Superior temporal gyrus (tissue), 1 donor: ENCODE measurements around the gene ERC2.

ENCODE experiments used
- DNase-seq: peaks from one replicate; pipeline ENCODE4 v3.0.0-alpha.2; 2016; ENCODE audit errors: extremely low spot score

Gene ERC2

DNA sequence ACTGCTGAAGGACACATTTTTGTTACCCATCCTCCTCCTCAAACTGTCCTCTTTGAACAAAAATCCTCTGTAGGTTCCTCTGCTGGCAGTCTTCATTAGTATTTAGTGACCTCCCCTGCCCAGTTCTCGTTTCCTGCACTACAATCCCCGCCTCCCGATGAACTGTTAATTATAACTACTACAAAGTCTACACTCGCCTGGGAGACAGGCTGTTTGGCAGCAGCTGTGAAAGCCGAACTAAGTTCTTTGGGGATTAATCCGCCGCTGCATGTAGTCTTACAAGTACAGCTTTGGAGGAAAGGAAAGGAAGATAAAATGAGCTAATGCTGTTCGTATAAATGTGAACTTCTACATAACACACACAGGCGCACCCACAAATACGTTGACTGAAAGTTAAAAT is 821.2 kb downstream of the ERC2 start:
- no peak for DNase-seq

DNA sequence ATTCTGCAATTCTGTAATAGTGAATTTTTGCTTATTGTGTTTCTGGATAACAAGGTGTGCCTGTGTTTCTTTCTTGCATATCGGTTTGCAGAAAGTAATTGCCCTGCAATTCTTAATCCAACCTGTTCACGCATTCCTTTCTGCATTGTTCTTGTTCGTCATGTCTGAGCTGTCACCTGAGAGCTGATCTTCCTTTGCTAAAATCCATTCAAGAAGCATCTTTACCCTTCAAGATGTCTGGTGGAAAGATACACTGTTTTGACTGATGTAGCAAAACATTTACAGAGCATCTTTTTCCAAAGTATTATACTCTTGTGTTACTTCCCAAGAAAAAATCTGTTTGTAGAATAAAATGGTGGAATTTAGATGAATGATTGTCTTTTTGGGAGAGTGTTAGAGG is 822.1 kb downstream of the ERC2 start:
- DNase-seq: no peak

DNA sequence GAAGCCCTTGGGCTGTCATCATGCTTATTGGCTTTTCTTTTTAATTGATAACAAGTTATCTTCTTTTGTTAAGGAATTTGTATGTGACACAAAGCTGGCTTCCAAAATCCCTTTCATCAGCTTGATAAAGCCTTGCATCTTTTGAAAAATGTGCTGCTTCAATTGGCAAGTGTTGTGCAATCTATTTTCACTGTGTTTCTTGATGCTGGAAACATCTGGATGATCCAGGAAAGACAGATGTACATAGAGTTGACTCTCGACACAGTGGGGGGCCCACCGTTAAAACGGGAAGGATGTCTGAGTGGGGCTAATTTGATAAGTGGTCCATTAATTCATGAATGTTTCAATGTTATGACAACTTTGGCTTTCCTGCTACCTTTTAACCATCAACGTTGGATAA is 822.8 kb downstream of the ERC2 start:
- DNase-seq: no peak

DNA sequence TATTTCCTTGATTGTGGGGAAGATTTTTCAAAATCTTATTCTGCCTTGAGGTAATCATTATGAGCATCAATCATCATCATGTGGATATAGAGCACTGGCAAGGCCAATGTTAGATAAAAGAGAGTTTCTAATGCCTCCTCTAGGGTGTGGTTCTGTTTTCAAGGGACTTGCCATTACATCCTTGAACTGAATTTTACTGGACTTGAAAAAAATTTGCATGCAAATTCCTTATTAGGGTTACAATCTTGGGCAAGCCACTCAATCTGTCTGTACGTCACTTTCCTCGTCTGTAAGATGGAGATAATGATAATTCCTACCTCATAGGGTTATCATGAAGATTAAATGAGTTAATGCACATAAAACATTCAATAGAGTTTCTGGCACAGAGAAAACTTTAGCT is 825.0 kb downstream of the ERC2 start:
- DNase-seq: no peak

DNA sequence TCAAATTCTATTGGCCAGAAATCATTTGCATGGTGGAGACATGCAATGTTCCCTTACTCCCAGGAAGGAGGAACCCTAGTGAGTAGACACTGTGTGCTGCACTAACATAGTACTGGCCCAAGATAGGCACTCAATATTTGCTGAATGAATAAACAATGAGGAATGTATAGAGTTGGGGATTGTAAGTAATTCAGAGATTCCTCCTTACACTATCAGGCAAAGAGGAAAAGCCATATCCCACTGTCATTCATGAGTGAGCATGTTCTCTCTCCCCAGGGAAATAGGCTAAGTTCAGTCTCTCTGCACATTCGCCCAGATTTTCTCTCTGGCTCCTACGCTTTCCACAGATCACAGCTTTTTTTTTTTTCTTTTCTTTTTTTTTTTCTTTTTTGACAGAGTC is 826.3 kb downstream of the ERC2 start:
- no peak for DNase-seq

DNA sequence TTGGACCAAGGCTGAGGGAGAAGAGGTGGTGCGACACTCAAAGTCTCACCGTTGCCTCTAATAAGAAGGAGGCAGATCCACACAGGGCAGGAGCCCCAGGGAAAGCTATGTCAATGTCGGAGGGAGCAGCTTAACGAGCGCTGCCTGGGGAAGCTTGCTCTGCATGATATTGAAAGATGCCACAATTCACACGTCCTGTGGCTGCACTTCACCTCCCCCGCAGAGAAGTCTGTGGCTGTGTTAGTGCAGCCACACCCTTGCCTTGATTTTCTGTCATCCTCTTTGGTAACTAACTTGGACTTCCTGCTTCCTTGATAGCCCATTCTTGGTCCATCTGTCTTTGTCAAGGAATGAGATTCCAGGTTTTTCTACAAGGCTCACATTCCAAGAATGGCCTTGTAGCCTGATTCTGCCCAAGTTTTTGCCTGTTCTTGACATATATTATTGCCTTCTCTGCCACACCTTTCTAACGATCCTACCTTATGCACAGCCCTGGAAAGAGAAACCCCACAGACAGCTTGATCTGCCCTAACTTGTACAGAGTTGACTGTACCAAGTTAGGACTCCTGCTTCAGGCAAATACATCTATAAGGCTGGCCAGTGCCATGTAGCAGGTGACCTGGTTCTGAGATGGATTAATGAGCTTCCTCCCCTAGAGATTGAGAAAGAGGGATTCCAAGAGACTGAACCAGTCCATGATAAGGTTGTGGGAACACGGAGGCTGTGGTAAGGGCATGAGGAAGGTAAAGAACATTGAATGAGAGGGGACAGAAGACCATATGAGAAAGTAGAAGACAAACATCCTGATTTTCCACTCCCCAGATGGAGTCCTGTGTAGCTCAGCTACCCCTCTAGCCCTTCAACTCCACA is 828.1 kb downstream of the ERC2 start:
- no peak for DNase-seq

DNA sequence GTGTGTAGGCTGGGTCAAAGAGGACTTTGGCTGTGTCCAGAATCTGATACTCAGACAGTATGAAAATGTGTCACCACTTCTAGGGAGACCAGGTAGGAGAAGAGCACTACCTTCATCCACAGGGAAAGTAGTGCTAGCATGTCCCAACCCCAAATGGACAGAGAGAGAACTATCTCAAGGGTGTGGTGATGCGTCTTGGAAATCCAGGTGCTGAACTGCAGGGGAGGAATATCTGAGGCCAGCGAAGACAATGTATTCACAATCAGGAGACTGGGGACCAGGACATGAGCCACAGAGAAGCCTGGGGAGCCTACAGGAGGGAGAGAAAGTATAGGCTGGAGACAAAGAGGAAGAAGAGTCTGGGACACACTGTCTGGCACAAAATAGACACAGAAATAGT is 829.1 kb downstream of the ERC2 start:
- DNase-seq: no peak

DNA sequence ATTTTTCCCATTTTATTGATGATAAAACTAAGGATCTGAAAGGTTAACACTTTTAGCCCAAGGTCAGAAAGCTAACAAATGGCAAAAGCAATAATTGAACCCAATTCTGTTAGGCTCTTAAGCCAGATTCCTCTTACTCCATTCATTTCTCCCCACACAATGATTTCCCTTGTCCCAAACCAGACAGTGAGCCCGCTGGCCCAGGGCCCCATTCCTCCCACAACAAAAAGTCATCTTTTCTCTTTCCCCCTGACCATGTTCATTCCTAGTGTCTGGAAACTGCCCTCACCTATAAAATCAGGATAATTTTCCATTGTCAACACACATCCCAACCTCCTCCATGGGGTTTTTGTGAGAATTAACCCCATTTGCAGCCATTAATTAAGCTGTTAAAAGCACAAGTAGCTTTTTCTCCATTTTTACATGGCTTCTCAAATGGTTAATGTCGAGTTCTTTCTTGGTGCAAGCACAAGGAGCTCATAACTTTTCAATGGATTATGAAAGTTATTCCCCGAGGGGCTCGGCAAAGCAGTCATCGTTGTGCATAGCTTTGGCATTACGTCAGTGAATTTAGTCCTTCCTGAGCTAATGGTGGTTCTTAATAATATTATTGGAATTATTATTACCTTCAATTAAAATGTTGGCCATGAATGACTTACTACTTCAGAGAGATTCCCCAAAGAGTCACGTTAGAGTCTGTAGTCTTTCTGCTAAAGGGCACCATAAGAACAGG is 830.2 kb downstream of the ERC2 start:
- no peak for DNase-seq

DNA sequence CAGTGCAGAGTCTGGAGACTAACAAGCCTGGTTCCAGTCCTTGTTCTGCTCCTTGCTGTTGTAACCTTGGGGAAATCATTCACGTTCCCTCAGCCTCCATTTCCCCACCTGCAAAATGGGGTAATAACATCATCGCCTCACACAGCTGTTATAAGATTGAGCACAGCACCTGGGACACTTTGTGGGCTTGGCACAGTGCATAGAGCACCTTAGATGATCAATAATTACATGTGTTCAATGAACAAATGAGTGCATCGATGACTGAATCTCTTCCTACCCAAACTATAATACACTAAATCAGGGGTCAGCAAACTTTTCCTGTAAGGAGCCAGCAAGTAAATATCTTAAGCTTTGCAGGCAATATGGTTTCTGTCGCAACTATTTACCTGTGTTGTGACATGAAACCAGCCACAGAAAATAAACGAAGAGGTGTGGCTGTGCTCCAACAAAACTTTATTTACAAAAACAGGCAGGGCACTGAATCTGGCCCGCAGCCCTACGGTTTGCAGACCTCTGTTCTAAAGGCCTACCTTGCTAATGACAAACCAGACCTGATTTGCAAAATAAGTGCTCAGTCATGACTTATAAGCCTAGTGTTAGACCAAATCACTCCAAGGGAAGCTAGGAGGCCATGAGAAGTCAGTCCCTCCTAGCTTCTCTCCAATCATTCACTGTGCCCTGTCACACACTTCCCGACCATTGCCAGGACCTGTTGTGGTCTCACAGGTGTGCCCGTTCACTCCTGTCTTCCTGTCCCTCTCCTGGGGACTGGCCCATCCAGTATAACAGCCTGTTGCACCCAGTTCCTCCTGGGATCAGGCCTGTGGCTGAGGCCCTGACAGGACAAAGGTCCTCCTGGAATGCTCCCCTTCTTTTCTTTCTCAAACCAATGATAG is 831.7 kb downstream of the ERC2 start:
- no peak for DNase-seq

DNA sequence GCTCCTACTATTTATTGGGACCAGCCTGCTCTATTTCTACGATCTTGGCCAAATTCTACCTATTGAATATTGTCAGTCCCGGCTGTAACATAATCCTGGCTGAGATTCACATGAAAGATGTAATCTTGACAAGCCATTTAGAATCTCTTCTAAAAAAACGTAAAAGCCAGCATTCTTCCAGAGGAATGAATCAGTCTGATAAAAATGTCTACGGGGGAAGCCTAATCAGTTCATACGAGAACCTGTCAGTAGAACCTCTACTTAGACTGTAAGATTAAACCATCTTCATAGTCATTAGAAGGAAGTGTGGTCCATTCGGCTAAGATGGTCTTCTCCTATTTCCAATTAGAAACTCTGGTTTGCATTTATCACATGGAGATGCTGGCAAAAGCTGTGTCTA is 833.9 kb downstream of the ERC2 start:
- DNase-seq: no peak

DNA sequence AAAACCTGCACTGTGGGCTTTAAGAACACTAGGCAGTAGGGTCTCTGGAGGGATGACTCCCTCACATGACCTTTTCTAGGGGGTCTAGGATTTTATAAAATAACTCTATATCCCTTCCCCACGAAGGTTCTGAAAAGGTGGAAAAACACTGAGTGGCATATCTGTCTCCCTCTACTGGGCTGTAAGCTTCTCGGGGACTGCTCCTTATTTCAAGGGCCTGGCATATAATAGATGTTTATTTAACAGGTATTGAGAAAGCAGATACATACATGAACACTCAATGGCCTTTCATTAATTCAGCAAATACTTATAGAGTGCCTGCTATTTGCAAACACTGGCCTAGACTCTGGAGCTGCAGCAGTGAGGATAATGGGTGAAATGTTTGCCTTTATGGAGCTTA is 834.9 kb downstream of the ERC2 start:
- DNase-seq: no peak

DNA sequence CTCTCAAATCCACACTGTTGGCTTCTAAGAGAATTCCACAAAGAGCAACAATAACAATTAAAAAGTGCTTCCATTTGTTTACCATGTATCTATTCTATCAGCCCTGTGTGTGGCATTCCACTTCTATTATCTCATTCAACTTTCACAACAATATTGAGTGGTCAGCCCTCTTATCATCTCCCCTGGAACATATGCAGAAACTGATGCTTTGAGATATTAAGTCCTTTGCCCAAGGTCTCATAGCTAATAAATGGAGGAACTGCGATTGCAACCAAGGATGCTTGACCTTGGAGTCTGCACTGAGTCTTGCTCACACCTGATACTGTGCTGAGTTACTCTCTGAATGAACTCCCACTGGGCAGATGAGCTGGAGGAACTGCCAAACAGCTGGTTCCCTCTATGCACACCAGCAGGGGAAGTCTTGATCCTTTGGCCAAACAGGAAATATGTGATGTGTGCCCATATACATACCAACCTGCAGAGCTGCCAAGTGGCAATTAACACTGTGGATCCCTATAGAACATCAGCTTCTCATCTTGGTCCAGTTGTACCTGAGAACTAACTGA is 836.4 kb downstream of the ERC2 start:
- DNase-seq: no peak

DNA sequence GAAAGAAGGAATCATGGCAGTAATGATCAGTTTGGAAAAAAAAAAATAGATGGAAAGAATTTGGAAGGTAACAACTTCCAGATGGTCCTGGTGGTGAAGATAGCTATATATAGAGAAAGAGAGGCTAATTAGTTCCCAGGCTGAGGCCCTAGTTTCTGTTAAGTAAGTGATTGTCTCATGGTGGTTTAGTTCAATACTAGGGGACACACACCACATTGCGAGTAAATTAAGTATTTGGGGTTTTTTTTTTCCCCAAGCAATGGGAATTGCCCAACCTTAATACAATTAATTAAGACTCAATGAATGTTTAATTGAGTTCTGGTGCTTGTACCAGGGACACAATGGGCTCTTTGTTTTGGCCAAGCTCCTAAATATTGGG is 837.4 kb downstream of the ERC2 start:
- no peak for DNase-seq

DNA sequence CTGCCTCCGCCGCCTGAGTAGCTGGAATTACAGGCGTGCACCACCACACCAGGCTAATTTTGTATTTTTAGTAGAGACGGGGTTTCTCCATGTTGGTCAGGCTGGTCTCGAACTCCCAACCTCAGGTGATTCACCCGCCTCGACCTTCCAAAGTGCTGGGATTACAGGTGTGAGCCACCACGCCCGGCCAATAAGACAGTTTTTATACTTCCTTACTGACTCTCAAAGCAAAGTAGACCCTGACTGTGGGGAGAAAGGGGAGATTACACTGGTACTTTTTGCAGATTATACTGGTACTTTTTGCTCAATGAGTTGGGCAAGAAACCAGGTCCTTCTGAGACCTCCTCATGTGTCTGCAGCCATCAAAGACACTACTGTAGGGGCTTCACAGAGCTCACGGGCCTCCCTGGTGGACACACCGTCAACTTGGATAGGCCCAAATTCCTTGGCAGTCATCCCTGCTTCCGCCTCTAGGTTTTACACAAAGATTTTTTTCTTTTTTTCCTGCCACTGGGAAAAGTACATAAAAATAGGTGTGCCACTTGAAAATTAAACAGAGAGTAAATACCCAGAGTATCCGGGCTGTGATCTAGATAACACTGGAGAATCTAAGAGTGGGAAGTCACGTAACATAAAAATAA is 837.9 kb downstream of the ERC2 start:
- no peak for DNase-seq

DNA sequence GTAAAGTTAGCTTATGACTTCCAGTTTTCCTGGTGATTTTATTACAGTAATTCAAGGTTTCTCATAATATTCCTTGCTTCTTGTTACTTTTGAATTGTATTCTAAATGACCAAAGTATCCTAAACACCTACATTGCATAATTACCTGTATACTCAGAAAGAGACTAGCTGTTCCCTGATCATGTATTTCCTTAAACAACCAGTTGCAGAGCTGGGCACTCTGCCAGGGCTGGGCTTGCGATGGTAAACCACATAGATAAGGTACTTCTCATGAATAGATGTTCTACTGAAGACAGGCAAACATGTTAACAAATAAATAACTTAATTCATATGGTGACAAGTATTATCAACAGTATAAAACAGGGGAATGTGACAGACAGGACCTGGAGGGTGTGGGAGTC is 838.8 kb downstream of the ERC2 start:
- no peak for DNase-seq

DNA sequence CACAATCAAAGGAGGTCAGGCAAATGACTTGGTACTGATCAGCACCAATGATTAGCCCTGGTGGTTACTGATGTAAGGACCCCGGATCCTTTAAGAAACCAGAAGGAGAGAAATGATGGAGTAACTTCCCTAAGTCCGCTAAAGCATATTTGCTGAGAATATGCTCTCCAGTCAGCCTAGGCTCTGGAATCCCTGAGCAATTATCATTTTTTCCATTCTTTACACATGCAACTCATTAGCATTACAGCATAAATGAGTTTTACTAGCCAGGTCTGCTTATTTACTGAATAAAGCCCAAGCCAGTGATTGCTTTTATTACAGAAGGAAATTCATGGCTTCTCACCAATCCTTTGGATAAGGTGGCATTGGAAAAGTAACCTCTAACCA is 842.0 kb downstream of the ERC2 start:
- DNase-seq: no peak

DNA sequence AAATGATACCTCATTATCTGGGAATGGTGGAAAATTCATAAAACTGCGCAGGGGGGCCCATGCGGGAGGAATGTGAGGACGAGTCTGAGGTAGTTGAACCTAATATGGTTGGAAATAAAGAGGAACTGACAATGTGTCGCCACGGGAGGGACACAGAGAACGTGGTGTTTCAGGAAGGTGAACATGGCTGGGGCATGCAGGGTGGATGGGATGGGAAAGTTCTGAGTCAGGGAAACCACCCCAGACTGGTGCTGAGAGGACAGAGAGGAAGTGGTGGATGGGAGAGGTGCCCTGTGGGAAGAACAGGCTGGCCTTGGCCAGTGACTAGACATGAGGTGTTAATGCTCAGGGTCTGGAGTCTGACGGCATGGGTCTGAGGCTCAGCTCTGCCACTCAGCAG is 844.0 kb downstream of the ERC2 start:
- no peak for DNase-seq

DNA sequence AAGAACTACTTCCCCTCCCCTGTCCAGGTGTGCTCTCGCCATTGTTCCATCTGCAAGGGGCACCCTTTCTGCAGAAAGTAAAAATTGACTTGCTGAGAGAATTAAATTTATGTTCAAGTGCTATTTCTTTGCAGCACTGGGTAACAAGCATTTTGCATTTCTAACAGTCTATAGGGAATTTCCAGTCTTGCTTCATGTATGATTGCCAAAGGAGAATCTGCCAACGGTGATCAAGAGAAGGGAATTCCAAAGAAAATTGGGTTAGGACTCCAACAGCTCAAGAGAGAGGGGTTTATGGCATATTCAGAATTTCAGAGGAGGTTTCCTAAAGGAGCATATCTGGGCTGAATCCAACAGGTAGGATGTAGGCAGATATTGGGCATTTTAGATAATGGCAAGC is 844.5 kb downstream of the ERC2 start:
- no peak for DNase-seq

DNA sequence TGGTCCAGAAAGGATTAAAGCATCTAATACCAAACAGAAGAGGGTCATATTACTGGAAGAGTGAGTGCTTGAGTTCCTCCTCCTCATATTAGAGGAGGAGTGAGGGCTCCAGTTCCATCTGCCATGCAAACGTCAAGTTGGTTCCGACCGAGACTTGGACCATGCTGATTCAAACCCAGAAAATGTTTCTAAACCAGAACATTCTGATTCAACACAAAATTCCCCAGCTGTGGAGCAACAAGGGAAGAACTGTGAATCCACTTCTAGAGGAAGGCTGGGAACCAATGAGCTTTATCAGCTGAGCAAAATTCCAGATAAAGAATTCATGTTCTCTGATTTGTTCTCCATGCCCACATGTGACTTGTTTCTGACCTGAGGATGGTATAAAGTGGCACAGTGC is 845.5 kb downstream of the ERC2 start:
- DNase-seq: no peak

DNA sequence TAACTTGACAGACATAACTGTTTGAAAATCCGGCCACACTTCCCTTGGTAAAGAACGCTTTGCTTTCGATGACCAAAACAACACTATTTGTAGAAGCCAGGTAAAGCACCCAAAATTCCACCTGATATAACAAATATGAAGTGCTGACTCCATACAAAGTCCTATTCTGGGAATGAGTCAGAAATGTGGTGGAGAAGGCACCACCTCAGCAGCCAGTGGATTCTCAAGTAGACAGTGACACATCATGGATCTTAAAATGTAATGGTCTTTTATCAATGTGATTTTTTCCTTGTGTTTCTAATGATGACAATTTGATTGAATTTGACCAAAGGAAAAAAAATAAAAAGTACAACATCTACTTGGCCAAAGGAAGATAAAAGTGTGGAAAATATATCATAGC is 846.2 kb downstream of the ERC2 start:
- no peak for DNase-seq

DNA sequence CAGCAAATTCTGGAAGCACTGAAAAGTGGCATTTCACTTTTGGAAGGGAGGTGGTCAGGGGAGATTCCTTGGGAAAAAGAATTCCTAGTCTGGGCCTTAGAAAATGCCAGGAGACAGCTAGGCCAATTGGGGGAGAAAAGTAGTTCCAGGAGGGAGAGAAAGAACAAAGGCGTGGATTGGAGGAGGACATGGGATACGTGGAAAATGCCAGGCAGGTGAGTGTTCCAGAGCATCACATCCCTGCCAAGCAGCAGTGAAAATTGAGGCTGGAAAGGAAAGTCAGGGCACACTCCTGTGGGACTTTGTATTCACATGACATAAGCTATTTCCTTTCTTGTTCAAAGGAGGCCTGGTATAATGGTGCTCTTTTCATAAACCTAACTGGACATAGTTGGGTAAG is 846.6 kb downstream of the ERC2 start:
- DNase-seq: no peak

DNA sequence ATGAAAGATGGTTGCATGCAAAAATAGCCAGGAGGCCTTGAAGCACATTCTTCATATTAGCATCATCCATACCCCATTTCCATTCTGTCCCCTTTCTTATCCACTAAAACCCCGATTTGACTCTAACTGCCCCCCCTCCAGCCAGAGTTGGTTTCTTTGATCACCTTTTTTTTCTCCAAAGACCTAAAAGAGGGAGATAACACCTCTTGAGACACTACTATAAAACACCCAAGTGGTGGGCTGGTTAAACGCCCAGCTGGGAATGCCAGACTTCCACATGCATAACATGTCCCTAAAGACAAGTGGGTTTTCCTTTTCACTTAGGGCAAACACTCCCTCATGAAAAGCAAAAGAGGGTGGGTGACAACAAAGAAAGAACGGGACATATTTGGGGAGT is 847.2 kb downstream of the ERC2 start:
- DNase-seq: no peak
